GM12872 (cell line): ENCODE data around the gene UBL4B.

Experiments
- CTCF ChIP-seq: IDR thresholded peaks from 3 replicates; pipeline ENCODE4 v1.5.1; 2011; ENCODE audit warnings: low read depth, mild to moderate bottlenecking, low read length, moderate library complexity; ENCODE audit not compliant: insufficient read depth

The UBL4B gene

DNA sequence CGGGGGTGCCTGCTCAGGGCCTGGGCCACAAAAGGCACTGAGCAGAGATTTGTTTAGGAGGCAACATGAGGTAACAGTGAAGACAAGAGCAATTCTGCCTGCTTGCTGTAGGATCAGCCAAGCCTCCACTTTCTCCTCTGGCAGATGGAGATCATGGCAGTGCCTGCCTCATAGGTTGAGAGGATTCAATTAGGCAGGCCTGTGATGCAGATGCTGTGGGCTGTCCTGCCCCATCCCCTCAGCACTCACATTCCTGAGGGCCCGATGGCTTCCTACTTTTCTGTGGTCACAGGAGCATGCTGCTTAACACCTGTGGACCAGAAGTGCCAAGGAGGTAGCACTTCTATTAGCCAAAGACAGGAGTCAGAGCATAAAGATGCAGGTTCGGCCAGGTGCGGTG is 1.2 kb upstream of the UBL4B start:
- TF ChIP-seq CTCF, result no peak

DNA sequence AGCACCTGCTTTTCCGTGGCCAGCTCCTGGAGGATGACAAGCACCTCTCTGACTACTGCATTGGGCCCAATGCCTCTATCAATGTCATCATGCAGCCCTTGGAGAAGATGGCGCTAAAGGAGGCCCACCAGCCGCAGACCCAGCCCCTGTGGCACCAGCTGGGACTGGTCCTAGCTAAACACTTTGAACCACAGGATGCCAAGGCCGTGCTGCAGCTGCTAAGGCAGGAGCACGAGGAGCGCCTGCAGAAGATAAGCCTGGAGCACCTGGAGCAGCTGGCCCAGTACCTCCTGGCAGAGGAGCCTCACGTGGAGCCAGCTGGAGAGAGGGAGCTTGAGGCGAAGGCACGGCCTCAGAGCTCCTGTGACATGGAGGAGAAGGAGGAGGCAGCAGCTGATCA is 413 bp downstream of the UBL4B start:
- no peak for TF ChIP-seq CTCF

GRCh38 chr1:110113551-110113950 is 1.3 kb downstream of the UBL4B start:
- TF ChIP-seq CTCF, result no peak

- TF ChIP-seq CTCF, result no peak
Measured at GRCh38 chr1:110114173-110114572, 1.9 kb downstream of the UBL4B start.

GRCh38 chr1:110114784-110115183 is 2.5 kb downstream of the UBL4B start:
- TF ChIP-seq CTCF, result no peak

DNA sequence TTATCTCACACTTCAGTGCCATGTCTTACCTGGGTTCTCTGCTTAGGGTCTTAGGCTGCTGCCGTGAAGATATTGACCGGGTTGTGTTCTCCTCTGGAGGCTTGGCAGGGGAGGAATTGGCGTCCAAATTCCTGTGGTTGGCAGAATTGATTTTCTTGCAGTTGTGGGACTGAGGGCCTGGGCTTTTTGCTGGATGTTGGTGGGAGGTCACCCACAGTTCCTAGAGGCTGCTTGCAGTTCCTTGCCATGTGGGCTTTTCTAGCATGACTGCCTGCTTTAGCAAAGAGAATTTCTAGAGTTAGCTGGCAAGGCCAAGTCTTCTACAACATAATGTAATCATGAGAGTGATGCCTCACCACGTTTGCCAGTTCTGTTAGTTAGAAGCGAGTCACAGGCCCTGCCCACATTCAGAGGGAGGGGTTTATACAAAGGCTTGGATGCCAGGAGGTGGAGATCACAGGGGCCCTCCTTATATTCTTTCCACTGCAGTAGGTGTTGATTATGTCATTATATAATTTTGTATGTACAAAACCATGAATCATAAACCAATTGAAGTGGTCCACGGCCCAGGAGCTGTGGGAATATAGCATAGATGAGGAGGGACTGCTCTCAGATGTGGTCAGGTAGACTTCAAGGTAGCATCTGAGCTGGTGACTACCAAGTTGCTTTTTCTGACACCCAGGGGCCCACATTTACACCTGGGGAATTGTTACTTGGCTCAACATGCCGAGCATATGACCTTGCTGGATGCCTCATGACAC is 6.6 kb downstream of the UBL4B start:
- TF ChIP-seq CTCF, result no peak

DNA sequence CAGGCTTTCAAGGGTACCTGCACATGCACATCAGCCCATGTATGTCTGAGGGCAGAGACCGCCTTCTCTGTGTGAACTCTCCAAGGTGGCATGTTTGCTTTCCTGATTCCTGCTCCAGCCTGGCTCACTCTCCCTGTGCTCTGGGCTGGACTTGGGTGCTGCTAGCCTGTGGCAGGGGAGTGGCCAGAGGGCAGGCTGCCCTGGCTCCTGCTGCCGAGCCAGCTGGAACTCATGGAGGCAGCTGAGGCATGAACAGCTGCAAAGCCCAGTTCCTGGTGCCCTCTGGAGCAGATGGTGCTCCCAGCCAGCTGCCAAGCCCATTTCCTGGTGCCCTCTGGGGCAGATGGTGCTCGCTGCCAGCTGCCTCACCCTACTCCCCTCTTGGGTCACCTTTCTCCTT is 7.6 kb downstream of the UBL4B start:
- no peak for TF ChIP-seq CTCF
